ENCODE measurements around the gene CIDEB.

CIDEB gene

DNA sequence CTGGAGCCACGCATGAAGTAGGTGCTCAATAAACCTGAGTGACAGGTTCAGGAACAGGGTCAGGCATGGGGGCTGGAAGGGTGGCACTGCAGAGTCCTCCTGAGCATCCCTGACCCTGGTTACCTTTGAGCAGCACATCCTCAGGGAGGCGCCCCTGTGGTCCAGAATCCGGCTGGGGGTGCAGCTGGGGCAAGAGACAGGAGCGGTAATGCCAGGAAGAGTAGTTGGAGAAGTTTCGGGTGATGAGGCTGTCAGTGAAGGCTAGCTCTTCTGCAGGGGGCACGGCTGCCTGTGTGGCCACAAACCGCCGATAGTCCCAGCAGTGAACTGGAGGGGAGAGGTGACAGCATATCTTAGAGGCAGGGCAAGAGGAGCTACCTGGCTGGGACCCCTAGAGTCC is 38.4 kb downstream of the CIDEB start:
- DNase-seq, result no peak

- no peak for DNase-seq
Observed at GRCh38 chr14:24268225-24268624, 39.6 kb downstream of the CIDEB start.

- no peak for DNase-seq
Observed at GRCh38 chr14:24267516-24267915, 40.3 kb downstream of the CIDEB start.

DNA sequence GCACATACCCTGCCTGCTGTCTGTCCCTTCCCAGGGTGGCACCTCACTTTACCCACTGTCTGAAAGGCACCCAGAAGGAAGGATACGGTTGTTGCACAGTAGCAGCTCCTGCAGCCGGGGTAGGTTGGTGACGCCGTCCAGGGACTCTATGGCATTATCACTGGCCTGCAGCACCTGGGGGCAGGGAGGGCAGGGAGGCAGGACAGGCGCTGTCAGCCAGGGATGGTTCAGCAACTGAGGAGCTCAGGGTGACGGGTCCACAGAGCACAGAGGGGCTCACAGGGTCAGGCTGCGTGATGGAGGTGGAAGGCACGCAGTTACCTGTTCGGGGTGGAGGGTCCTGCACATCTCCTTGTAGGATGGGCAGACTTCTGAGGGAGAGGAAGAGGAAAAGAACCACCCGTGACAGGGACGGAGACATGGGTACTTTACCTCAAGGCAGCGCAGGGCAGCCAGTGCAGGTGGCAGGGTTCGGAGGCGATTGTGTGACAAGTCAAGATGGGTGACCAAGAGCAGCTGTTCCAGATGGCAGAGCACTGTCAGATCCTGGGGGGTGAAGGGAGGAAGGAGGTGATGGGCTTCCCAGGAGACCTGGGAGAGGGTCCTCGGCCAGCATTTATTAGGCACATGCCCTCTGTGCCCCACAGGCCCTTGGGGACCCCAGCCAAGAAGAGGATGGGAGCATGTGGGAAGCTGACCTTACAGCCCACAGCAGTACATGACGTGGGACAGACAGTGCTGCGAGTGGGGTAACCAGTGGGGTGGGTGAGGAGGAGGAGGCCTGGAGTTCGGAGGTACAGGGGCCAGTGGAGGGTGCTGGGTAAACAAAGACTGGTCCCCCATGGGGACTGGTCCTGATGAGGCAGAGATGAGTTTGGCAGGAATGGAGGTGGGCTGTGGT is 41.2 kb downstream of the CIDEB start:
- DNase-seq, result no peak

GRCh38 chr14:24264298-24264697 is 43.5 kb downstream of the CIDEB start:
- no peak for DNase-seq

- DNase-seq, result no peak
Observed at GRCh38 chr14:24263848-24264247, 43.9 kb downstream of the CIDEB start.

DNA sequence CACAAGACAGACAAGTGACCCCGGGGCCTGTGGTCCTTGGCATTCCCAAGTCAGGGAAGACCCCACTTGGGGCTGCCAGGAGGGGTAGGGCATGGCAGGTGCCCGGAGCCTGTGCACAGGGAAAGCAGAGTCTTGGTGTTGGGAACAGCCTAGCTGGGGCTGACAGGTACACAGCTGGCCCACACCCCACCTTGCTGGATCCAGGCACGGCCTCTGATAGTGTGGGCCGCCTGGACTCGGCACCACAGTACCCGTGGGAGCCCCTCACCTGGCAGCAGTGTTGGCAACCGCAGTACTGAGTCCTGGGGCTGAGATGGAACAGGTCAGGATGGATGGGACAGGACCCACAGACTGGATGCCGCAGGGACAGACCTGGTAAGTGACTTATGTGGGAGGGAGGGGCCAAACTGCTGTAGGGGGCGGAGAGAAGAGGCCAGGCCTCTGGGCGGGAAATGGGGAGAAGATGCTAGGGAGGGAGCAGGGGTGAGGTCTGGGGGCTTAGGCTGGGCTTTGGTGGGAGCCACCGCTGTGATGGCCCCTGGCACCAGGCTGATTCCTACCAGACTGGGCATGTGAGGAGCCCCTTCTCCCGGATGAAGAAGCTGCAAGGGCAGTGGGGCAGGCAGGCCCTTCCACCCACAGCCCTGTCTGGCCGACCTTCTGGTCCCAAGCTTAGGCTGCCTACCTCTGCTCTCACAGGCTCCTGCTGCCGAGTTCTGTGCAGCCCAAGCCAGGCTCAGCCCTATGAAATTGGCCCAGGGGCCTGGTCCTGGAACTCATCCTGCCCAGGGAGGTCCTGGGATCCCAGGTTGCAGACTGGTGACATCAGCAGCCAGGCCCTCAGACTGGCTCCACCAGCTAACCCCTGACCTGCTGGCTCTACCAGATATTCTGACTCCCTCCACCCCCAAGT is 44.7 kb downstream of the CIDEB start, which contains the start of gene TGM1:
TSS of gene TGM1 (minus strand) at position 357 of the 913 bp plus-strand sequence. CDS start 825 bp downstream, outside the sequence.
- DNase-seq, result no peak

DNA sequence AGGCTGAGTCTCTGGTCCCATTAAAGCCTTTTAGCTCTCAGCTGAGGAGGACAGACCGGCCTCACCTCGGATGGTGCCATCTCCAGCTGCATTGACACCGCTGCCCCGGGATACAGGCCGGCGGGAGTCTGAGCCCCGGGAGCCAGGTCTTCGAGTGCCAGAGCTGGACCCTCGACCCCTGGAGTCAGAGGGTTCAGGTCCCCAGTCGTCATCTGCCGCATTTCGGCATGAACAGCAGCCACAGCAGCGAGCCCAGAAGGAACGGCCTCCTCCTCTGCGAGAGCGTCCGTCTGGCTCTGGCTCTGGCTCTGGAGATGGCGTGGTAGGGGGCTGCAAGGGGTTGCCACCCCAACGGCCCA is 45.8 kb downstream of the CIDEB start:
- no peak for DNase-seq

DNA sequence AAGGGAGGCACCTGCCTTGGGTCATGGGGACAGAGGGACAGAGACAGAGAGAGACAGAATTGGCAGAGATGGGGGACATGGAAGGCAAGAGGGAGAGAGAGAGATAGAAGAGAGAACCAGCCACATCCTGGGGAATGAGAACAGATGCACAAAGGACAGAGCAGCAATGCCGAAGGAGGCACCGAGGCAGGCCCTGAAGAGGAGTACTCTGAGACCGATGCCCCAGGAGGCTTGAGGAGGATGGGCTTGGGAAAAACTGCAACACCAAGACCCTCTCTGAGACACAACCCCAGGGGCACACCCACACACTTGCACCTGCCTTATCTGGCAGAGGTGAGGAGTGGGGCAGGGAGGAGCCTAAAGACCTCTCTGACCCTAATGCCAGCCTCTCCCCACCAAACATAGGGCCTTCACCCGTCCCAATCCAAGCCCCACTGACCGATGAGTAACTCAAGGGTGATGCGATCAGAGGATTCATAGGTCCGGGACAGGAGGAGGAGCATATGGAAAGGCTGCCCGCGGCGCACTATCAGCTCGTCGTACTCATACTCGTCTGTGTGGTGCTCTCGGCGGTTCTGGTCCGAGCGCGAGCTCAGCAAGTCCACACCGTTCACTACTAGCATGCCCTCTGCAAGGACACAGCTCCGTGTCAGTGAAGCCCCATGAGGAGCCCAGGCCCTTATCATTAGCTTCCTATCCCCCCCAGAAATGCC is 46.4 kb downstream of the CIDEB start:
- DNase-seq, result no peak

- DNase-seq, result no peak
Observed at GRCh38 chr14:24260780-24261157, 47.0 kb downstream of the CIDEB start.

GRCh38 chr14:24260026-24260779 is 47.6 kb downstream of the CIDEB start:
- DNase-seq, result no peak

- DNase-seq, result peak; percentile 75
Observed at GRCh38 chr14:24259282-24260025, 48.3 kb downstream of the CIDEB start.

GRCh38 chr14:24258548-24259265 is 49.1 kb downstream of the CIDEB start:
- no peak for DNase-seq

DNA sequence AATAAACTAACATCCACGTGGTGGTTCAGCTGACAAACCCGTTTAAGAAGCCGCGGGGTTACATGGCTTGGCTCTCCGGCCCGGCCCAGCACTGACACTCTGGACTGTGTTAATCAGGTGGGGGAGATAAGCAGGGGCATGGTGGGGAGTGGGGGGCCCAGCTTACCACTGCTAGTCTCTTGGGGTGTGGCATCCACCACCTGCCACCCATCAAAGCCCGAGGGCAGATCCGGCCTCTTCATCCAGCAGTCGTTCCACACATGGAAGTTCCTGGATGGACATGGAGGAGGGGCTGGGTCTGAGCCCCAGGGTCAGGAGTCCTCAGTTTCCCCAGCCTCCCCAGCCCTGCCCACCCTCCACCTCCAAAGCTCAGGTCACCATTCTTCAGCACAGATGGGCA is 49.7 kb downstream of the CIDEB start:
- DNase-seq, result no peak

- no peak for DNase-seq
Observed at GRCh38 chr14:24256960-24257359, 50.8 kb downstream of the CIDEB start.

- DNase-seq, result no peak
Observed at GRCh38 chr14:24255931-24256711, 51.7 kb downstream of the CIDEB start.

- no peak for DNase-seq
Observed at GRCh38 chr14:24255438-24255837, 52.3 kb downstream of the CIDEB start.
